Stimulated activated naive CD8-positive, alpha-beta T cell treated with anti-CD3 and anti-CD28 coated beads, Interleukin-15, Interleukin-2, amounts not matched to agents 100 U/mL and 50 U/mL, for 24 hours (primary cell): ENCODE results near the gene EAF1.
"Not testable (repeated sequence)": the region's sequence is repeated elsewhere in the genome, so short reads cannot be mapped to it uniquely, and the experiment has no call there.

Experiments used
- ATAC-seq: fragments of 150-1000 bp; cut with Tn5 transposase; one replicate; pipeline ENCODE4 v1.10.0; 2021
- DNase-seq: peaks from one replicate; pipeline ENCODE4 v3.0.0; 2021

EAF1 gene

DNA sequence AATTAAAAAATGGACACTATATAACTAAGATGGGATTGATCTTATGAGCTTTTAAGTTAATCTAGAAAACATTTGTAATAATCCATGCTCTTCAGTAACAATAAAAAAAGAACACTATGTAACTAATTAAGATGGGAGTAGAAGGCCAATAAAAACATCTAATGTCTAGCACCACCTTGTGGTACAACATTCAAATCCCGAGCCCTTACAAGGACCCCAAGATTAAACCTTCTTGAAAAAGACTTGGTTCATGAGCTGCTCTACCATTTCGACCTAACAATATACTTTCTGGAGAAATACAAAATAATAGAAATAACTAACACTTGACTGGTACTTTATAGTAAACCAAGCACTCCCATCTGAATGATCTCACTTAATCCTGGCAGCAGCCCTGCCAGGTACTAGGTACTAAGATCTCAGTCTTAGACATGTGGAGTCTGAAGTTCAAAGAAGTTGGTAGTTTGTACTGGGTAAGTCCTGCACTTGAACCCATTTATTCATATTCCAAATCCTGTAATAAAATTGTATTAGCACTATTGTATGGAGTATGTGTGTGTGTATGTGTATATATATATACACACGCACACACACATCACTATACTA, 21.8 kb upstream of the EAF1 start:
- ATAC-seq = peak; percentile 46
- no peak for DNase-seq

DNA sequence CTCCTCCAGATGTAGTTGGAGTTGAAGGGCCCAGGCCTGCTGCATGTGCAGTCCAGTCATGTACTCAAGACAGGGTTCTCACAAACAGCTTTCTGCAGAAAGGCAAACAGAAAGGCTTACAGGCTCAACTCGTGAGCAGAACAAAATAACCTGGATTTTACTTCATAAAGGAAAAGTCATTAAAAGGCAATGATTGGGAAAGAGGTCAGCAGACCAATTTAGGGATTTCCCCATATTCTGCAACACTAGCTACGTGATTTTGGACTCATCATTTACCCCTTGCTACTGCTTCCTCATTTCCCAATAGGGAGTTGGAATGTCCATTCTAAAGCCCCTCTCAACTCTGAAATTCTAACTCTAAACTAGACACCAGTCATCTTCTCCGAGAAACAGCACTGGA, 18.2 kb upstream of the EAF1 start:
- no peak for ATAC-seq
- no peak for DNase-seq

GRCh38 chr3:15409774-15410173, 17.6 kb upstream of the EAF1 start:
- no peak for DNase-seq
- no peak for ATAC-seq

DNA sequence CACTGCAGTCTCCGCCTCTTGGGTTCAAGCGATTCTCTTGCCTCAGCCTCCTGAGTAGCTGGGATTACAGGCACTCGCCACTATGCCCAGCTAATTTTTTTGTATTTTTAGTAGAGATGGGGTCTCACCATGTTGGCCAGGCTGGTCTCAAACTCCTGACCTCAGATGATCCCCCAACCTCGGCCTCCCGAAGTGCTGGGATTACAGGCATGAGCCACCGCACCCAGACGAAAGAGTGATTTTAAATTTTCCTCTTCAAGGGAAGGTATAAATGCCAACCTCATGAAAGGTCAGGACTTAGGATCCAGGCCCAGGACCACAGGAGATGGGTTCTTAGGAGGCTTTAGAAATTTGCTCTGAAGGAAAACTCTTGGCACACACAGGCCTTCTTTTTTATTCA, 16.4 kb upstream of the EAF1 start:
- DNase-seq, ATAC-seq: not testable (repeated sequence)

GRCh38 chr3:15420871-15421270, 6.5 kb upstream of the EAF1 start:
- no peak for ATAC-seq
- DNase-seq = no peak

DNA sequence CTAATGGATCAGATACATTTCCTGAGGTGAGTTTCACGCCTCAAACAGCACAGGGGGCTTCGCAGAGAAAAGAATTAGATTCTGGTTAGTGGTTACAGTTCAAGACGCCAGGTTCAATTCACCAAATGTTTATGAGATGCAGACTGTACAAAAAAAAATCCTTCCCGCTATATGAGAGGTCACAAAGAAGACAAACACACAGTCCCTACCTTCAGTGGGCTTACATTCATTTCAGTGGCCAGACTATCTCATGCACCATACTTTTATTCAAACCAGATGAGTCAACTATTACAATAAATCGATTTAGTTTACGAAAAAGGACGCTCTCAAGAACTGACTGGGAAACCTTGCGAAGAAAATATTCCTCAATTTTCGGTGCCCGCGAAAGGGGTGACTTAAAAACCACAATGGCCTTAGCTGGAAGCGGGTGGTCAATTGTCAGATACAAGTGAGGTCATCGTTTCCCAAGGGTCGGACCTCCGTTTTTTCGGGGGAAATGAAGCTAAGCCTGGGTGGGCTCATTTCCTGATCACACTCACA, 749 bp upstream of the EAF1 start:
- DNase-seq (no peak), ATAC-seq (no peak)

DNA sequence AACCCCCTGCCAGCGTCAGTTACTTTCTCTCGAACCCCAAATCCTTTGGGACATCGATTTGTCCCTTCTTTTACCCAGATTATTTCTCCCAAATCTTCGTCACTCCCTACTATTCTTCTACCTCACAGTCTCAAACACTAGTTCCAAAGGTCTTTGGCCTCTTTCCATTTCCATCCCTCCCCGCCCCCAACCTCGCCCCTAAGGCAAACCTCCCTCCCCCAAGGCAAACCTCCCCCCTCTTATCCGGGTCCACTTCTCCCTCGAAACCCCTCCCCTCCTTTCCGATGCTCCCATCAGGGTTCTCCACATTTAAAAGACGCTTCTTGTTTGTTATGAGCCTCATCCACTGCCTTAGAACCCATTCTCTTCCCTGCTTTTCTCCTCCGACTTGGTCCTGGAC, 583 bp downstream of the EAF1 start:
- no peak for DNase-seq

DNA sequence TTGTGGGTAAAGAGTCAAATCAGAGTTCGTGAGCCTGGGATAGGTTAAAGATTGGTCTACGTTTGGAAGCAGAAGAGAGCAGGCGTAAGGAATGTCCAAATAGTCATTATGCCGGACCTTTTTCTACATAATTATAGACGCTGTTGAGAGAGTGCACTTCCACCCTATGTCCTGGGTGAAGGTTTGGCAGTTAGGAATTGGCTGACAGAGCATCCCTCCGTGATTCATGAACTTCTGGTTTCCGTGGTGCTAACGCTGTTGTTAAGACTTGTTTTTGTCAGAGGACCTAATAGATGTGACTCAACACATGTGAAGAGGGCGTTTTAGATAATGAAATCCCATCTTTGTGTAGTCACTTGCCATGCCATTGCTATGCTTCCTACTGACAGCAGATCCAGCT, 1.1 kb downstream of the EAF1 start:
- ATAC-seq (peak; percentile 64), DNase-seq (peak; percentile 15)

More for the DNA sequence above, 583 bp downstream of the EAF1 start:
- no peak for ATAC-seq

GRCh38 chr3:15429080-15429479, 1.7 kb downstream of the EAF1 start:
- no peak for ATAC-seq
- no peak for DNase-seq

- no peak for ATAC-seq
- DNase-seq = no peak
These were observed 3.2 kb downstream of the EAF1 start for GRCh38 chr3:15430624-15431023.

- ATAC-seq = no peak
These were observed 3.9 kb downstream of the EAF1 start for GRCh38 chr3:15431256-15431837.

GRCh38 chr3:15433531-15433930, 6.1 kb downstream of the EAF1 start:
- ATAC-seq (no peak), DNase-seq (no peak)

More at GRCh38 chr3:15431256-15431837, 3.9 kb downstream of the EAF1 start:
- no peak for DNase-seq

- no peak for DNase-seq
- no peak for ATAC-seq
These were observed 7.4 kb downstream of the EAF1 start for GRCh38 chr3:15434756-15435155.

DNA sequence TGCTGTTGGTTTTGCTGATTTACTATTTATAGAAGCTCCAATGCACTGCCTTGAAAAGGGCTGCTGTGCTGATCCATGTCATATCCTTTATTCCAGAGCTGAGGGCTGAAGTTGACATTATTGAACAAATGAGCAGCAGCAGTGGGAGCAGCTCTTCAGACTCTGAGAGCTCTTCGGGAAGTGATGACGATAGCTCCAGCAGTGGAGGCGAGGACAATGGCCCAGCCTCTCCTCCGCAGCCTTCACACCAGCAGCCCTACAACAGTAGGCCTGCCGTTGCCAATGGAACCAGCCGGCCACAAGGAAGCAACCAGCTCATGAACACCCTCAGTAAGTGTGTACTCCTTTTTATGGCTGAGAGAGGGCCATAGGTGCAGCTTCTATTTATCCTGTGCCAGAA, 8.8 kb downstream of the EAF1 start:
- DNase-seq = no peak
- no peak for ATAC-seq

GRCh38 chr3:15438983-15439382, 11.6 kb downstream of the EAF1 start:
- ATAC-seq (no peak), DNase-seq (no peak)

DNA sequence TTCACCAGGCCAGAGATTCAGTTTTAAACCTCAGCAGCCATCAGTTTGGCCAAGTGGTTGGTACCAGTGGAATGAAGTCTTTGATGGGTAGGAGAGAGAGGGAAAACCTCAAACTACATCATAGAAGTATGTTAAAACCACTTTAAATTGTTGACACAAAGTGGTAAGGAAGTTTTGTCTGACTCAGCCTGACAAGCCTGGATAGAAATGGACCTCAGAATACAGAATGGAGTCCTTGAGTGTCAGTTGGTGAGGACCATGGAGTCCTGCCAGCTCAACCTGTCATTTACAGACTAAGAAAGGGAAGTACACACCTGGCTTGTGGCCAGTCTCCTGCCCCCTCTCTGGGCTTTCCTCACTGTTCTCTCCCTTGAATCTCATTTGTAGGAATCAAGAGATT, 12.1 kb downstream of the EAF1 start:
- ATAC-seq (no peak), DNase-seq (no peak)

- DNase-seq (no peak), ATAC-seq (no peak)
These were observed 13.5 kb downstream of the EAF1 start for GRCh38 chr3:15440891-15441290.

DNA sequence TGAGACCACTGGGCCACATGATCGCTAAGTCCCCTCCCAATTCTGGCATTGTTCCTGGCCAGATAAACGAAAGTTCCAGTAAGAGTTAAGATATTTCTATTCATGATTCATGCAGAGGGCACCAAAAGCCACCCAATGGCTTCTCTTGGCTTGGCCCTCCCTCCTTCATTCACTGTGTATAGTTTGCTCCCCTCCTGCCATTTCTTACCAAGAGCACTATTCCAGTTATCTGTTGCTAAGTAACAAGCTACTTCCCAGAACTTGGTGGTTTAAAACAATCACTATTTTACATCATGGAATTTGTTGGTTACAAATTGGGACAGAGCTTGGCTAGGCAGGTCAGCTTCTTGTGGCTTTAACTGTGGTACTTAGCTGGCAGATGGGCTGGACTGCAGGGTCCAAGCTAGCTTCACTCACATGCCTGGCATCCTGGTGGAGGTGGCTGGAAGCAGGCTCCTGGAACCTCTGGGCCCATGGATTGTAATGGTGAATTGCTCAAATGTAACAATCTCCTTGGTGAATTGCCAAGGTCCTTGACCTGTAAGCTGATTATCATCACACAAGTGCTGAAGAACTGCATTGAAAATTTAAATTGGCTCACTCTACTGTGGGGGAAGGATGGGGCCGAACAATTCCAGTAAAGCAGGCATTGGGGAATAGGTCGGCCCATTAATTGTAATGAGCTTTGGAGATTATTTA, 16.6 kb downstream of the EAF1 start:
- DNase-seq = no peak
- no peak for ATAC-seq

DNA sequence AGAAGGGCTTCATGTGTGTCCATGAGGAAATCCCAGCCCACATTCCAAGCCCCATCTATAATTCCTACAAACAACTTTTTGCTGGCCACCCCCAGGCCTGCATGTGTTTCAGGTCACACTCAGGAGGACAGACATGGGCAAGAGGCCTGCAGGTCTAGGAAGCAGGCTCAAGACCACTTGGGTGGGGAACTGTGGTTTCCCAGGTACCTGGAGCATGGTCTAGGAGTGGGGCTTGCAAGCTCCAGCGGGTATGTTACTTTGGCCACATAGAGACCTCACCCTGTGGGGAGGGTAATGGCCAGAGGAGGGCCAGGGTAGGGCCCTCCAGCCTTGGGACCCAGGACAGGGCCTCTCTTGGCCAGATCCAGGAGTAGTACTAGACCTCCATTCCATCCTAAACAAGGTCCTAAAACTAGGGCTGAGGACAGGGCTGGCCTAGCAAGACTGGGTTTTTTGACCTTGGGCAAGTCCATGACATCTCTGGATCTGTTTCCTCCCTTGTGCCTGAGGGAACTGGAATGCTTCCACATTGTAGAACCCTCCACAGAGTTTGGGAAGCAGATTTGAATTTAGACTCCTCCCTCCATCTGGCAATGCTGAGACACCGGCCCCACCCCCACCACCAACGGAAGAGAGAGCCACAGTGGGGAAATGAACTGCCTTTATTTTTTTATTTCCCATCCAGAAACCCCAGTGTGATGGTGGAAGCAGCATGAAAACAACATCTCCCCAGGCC, 22.3 kb downstream of the EAF1 start:
- no peak for ATAC-seq
- no peak for DNase-seq

DNA sequence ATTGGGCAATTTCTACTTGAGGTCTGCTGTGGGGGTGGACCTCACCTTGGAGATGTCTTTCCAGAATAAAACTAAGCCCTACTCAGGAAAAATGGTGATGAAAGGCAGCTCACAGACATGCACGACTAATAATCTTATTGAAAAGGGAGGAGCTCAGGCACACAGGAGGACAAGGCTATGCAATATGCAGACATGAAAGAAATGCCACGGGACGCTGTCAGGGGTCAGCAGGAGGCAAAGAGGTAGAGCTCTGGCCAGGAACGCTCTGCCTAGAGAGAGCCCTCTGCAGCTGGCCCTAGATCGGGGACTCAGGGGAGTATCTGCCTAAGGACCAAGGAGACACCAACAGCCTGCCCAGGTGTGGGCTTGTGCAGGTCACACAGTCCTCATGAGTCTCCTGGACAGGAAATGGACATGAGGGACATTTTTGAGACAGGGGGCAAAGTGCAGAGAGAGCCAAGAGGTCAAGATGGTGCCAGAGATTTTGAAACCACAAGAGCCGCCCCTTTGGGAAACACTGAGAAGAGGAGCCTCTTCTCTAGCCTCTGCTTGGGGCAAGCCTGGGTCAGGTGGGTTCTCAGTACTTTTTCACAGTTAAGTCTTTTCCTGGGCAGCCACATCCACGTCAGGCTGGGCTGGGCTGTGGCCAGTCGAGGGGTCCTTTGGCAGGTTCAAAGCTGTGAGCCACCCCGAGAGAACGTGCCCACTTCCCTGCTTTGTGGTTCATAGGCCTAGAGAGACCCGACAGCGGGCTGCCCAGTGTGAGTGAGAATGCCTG, 23.2 kb downstream of the EAF1 start:
- no peak for DNase-seq
- ATAC-seq = no peak

DNA sequence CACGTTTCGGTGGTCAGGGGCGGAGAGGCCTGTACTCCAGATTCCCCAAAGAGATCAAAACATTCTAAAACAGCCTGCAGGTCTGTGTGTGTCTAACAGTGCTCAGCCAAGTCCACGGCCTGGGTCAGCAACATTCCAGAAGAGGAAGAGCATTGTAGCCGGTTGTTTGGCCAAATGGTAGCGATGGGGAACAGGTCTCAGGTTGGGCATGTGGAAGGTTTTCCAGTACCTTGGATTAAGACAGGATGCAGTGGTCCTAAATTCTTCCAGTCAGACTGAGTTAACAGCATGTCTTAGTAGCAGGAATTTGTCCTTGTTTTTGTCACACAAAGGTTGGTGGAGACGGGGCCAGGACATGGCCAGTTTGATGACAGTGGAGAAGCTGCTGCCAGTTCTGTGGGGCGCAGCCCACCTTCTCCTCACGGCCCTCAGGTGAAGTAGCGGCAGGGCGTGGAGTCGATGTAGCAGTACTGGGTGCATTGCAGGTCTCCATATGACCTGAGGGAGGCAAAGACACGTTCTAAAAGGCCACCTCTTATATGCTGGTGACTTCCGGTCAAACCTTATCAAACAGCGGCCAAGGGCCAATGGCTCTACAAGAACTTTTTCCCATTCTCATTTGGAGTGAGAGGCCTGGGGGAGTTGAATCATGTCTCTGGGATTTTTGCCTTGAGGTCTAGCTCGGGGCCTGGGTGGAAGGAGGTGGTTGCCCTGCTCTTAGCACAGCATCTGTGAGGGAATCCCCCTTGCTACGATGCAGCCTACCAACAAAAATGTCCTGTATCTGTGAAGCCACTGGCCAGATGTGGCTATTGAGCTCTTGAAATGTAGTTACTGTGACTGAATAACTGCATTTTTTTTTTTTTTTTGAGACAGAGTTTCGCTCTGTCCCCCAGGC, 24.1 kb downstream of the EAF1 start:
- DNase-seq = no peak
- ATAC-seq = no peak
